Astrocyte (in vitro differentiated cells and primary cell): ENCODE results near the gene AHCY.

Experiments
- CTCF ChIP-seq: IDR thresholded peaks from 2 replicates; pipeline ENCODE4 v1.5.1; 2011; ENCODE audit warnings: low read depth, mild to moderate bottlenecking, inconsistent platforms, low read length, moderate library complexity; ENCODE audit not compliant: insufficient read depth
- EZH2 ChIP-seq: IDR thresholded peaks from 2 replicates; pipeline ENCODE4 v1.6.1; 2012; ENCODE audit warnings: mild to moderate bottlenecking, low read length, inconsistent platforms; ENCODE audit not compliant: insufficient read depth

- TF ChIP-seq CTCF = no peak
- TF ChIP-seq EZH2 = no peak
Observed at GRCh38 chr20:34320861-34321260, 17.7 kb upstream of the AHCY start.
